22Rv1 (cell line): ENCODE results near the gene TMEM37.
"Not testable (repeated sequence)": the region's sequence is repeated elsewhere in the genome, so short reads cannot be mapped to it uniquely, and the experiment has no call there.

Experiments used
- H3K27ac ChIP-seq: fragments of 450-650 bp; 2 replicates; pipeline ENCODE4 v1.5.1; 2017
- ZFX ChIP-seq: fragments of 450-650 bp; IDR thresholded peaks from 2 replicates; pipeline ENCODE4 v1.6.1; 2017; ENCODE audit warnings: antibody characterized with exemption, borderline replicate concordance
- TF ChIP-seq, protein P1 (sequence below): fragments of 450-650 bp; IDR thresholded peaks from 2 replicates; pipeline ENCODE4 v1.5.1; 2017; ENCODE audit warnings: mild to moderate bottlenecking

TMEM37 gene

DNA sequence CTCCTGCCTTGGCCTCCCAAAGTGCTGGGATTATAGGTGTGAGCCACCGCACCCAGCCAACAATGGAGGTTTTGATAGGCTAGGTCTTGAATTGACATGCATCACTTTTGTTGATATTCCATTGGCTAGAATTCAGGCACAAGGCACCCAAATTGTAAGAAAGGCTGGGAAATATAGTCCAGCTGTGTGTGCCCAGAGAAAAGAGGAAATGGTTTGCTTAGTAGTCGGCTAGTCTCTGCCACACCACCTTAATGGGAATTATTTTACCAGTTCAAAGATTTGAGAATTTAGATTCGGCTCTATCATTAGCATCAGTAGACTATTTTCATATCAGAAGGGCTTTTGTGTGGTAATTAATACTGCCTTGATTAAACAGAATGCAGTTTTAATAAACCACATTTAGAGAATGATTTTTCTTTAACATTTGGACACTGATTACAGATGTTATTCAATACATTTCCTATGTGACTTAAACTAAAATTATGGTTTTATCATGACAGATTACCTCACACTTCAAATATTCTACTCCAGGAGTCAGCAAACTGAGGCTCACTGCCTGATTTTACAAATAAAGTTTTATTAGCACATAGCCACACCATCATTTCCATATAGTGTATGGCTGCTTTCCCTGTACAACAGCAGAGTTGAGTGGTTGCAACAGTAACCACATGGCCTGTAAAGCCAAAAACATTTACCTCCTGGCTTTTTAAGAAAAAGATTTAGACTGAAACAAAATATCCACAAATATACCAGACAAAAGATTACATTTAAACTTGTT is 37.5 kb upstream of the TMEM37 start:
- no peak for TF ChIP-seq ZFX
- TF ChIP-seq, protein P1, sequence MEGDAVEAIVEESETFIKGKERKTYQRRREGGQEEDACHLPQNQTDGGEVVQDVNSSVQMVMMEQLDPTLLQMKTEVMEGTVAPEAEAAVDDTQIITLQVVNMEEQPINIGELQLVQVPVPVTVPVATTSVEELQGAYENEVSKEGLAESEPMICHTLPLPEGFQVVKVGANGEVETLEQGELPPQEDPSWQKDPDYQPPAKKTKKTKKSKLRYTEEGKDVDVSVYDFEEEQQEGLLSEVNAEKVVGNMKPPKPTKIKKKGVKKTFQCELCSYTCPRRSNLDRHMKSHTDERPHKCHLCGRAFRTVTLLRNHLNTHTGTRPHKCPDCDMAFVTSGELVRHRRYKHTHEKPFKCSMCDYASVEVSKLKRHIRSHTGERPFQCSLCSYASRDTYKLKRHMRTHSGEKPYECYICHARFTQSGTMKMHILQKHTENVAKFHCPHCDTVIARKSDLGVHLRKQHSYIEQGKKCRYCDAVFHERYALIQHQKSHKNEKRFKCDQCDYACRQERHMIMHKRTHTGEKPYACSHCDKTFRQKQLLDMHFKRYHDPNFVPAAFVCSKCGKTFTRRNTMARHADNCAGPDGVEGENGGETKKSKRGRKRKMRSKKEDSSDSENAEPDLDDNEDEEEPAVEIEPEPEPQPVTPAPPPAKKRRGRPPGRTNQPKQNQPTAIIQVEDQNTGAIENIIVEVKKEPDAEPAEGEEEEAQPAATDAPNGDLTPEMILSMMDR = no peak

DNA sequence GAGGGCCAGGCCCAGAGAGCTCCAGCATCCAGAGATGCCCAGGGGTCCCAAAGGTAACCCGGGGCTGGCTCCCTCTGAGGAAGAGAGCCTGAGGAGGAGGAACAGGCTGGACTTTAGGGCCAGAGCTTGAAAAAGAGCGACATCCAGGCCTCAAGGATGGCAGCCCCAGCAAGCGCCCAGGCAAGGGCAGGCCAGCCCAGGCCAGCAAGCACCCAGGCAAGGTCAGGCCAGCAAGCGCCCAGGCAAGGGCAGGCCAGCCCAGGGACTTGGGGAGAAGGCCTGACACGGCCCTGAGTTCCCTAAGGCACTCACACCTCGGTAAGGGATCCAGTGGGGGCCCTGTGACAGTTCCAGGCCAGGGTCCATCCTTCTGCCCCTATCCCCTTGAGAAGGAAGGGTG is 34.5 kb upstream of the TMEM37 start:
- no peak overlapping the region for H3K27ac ChIP-seq
- TF ChIP-seq, protein P1 = no peak
- TF ChIP-seq ZFX = no peak

More for the DNA sequence above, 37.5 kb upstream of the TMEM37 start:
- no peak overlapping the region for H3K27ac ChIP-seq

DNA sequence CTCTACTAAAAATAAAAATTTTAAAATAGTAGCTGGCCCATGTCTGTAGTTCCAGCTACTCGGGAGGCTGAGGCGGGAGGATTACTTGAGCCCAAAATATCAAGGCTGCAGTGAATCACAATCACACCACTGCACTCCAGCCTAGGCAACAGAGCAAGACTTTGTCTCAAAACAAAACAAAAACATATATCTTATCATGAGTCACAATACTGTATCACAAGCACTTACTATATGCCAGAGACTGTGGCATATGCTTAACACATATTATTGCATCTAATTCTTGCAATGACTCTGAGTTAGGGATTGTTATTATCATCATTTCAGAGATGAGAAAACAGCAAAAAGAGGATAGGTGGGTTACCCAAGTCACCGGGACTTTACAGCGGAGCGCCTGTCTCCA is 29.5 kb upstream of the TMEM37 start:
- no peak for TF ChIP-seq ZFX
- TF ChIP-seq, protein P1 = no peak
- H3K27ac ChIP-seq = no peak overlapping the region

DNA sequence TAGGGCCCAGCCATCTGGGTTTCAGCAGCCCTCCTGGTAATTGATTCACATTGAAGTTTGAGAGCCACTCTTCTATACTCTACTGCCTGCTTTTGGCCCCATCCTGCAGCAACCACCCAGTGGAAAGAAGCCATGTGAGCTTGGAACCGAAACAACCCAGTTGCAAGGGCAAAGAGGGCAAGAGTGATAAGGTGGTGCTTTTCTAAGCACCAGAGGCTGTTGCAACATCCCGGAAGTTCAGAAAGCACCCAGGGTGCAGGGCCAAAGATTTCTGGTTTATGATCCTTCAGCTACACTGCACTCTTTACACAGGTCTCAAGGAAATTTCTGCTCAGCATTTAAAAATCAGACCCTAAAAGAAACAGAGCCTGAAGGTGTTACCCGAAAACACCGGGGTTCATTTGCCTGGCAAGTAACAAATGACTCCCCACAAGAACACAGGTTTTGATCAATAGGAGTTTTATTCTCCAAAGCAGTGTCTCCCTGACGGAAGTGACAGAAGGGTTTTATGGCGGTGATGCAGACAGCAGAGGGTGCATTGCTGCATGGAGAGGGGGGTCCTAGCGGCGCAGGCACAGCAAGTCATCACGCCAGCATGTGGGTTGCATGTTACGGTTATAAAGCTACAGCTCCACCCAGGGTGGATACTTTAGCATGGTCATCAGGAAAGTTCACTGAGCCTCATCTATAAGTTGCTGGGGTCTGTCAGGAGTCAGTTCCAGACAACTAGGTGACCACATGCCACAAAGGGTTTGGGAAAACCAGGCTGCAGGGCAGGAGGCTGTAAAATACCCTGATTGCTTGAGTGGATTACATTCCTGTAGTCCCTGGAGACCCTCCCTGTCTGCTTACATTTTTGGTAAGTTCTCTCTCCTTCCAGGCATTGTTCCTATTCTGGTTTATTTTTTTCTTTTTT is 28.8 kb upstream of the TMEM37 start:
- TF ChIP-seq, protein P1 = no peak
- no peak for TF ChIP-seq ZFX
- H3K27ac ChIP-seq = no peak overlapping the region

DNA sequence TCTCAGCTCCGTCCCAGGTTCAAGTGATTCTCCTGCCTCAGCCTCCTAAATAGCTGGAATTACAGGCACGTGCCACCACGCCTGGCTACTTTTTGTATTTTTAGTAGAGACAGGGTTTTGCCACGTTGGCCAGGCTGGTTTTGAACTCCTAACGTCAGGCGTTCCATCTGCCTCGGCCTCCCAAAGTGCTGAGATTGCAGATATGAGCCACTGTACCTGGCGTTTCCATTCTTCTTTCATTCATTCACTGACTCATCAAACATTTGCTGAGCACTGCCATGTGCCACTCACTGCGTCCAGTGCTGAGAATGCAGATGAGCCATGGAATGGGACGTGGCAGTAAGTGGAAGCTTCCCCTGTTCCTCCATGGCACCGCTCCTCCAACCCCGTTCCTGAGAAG is 28.0 kb upstream of the TMEM37 start:
- H3K27ac ChIP-seq = not testable (repeated sequence)

DNA sequence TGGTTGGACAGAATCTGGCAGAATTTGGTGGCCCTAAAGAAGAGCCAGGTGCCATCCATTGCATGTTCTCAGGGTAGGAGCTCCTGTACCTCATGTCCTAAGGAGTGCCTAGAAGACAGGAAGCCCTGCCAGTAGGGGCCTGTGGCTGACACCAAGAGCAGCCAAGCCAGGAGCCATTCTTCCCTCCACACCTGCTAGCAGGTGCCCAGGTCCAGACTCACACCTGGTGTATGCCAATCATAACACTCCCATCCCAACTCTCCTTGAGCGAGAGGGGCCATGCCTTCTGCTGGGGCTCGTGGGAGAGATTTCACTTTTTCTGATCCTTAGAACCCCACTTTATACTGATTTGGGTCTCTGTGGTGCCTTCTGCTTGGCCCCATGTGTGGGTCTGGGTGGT is 26.5 kb upstream of the TMEM37 start:
- H3K27ac ChIP-seq = no peak overlapping the region
- TF ChIP-seq ZFX = no peak
- TF ChIP-seq, protein P1 = no peak

DNA sequence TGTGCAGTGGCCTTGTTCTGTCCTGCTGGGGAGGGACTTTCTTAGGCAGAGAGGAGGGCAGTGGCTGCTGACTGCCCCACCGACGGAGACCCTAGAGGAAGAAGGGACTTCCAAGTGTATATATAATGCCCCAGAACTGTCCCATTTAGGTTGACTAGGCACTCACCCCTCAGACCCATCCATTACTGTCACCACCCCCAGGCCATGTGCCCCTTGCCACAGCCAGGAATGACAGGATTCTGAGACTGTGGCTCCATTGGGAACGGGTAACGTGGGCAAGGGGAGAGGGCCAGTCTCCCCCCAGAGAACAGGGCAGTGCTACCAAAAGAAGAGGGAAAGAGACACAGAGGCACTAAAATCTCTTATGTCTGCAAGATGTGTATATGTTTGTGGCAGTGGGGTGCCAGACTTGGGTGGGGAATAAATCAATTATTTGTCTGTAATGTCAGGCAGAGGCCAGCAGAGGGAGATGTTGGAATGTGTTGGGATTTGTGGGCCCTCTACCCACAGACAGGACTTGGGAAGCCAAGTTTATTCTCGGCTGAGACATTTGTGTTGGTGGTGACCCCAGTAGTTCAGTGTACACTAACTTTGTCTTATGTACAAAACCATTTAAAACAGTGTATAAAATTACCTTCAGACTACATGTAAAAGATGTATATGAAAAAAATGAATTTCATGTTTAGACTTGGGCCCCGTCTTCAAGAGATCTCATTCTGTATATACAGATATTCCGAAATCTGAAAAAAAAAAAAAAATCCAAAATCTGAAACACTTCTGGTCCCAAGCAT is 24.0 kb upstream of the TMEM37 start:
- TF ChIP-seq, protein P1 = peak; percentile 60
- no peak for TF ChIP-seq ZFX
- no peak overlapping the region for H3K27ac ChIP-seq
